GM12892 (cell line): ENCODE results near the gene ANKH.
"Not testable (repeated sequence)": the region's sequence is repeated elsewhere in the genome, so short reads cannot be mapped to it uniquely, and the experiment has no call there.

ENCODE experiments used
- POLR2A ChIP-seq: IDR thresholded peaks from 2 replicates; pipeline ENCODE4 v1.6.1; 2011; ENCODE audit warnings: low read depth, low read length, control low read depth
- POLR2AphosphoS5 ChIP-seq: IDR thresholded peaks from 2 replicates; pipeline ENCODE4 v1.6.1; 2011; ENCODE audit warnings: low read depth, low read length, control low read depth
- TAF1 ChIP-seq: IDR thresholded peaks from 2 replicates; pipeline ENCODE4 v1.6.1; 2011; ENCODE audit warnings: low read depth, mild to moderate bottlenecking, control low read depth, low read length, borderline replicate concordance

- not testable (repeated sequence) for TF ChIP-seq POLR2A, POLR2AphosphoS5, TAF1
Observed at GRCh38 chr5:14817762-14818136, 53.8 kb downstream of the ANKH start.
